NCI-H1417 treated with DMSO at 0.1 percent for 48 hours (cell line): ENCODE measurements around the gene APOL3.
"Not testable (repeated sequence)": the region's sequence is repeated elsewhere in the genome, so short reads cannot be mapped to it uniquely, and the experiment has no call there.

Source experiments
- DNase-seq: peaks from one replicate; lab custom pipeline; 2025; lab: John Stamatoyannopoulos, UW

The APOL3 gene

DNA sequence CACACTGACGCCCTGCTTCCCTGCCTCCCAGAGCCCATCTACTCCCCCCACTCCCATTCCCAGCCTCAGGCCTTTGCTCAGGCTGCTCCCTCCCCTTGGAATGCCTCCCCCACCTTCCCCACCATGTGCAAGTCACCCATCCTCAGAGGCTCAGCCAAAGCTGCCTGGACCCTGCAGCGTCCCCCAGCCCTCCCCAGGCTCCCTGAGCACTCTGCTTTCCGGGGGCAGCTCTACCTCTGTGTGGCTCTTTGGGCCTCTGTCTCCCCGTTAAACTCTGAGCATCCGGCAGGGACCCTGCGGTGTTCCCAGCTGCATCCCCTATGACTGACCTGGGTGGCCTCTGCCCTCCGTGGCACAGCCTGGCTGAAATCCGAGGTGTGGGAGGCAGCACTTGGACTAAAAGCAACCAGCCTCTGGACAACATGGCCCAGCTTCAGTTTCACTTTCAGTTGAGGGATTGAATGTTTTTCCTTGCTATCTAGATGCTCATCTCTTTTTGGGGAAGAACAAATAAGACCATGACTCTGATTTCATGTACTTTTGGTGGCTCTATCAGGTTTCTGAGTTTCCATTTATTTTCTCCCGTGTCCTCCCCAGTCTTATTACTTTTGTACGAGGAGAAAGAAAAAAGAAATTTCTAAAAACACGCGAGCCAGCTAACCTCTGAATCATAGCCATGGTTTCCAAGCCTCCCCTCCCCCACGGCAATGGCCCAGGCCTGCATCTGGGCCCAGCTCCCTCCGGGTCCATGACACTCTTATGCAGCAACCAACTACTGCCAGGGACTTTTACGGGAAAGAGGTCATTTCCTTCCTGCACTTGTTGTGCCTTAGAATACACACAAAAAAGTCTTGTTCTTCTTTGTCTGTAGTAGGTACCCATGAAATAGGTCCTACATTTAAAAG, 3.8 kb downstream of the APOL3 start:
- DNase-seq, result no peak

DNA sequence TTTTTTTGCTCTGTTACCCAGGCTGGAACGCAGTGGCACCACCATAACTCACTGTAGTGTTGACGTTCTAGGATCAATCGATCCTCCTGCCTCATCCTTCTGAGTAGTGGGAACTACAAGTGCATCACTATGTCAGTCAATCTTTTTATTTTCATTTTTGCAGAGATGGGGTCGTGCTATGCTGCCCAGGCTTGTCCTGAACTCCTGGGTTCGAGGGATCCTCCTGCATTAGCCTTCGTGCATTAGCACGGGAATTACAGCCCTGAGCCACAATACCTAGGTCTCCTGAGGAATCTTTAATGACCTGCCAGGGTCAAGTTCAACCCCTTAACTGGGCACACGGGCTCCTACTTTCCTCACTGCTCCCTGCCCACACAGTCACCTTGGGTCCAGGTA, 4.4 kb downstream of the APOL3 start:
- DNase-seq, result no peak

- DNase-seq, result no peak
These were observed 4.9 kb downstream of the APOL3 start for GRCh38 chr22:36155702-36156101.

- no peak for DNase-seq
These were observed 6.1 kb downstream of the APOL3 start for GRCh38 chr22:36154423-36154945.

- no peak for DNase-seq
These were observed 6.8 kb downstream of the APOL3 start for GRCh38 chr22:36153501-36154422.

GRCh38 chr22:36152821-36153220, 7.7 kb downstream of the APOL3 start:
- not testable (repeated sequence) for DNase-seq

- no peak for DNase-seq
These were observed 8.5 kb downstream of the APOL3 start for GRCh38 chr22:36152088-36152487.

DNA sequence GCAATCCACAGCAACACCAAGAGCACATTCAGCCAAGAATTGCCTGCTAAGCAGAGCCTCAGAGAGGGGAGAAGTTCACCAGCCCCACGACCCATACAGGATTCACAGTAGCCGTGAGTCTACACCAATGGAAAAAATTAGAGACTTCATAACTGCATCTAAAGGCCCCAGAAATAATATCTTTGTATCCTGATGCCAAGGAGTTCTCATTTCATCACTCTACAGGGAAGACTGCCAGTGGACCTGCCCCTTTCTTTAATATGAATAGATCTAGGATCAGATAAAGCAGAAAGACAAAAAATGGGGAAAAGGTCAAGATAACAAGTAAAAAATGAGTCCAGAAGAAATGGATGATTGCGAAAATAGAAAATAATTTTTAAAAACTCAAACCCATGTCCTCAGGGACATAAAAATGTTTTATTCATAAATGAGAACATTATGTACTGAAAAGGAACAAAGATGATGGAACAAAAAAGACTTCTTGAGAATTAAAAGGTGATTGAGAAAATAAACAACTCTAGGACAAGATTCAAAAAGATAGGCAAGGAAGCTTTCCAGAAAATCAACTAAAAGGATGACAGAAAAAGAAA, 9.5 kb downstream of the APOL3 start:
- DNase-seq, result no peak

GRCh38 chr22:36149441-36149840, 11.1 kb downstream of the APOL3 start:
- DNase-seq, result no peak

- no peak for DNase-seq
These were observed 12.1 kb downstream of the APOL3 start for GRCh38 chr22:36148411-36148810.

GRCh38 chr22:36147196-36147791, 13.3 kb downstream of the APOL3 start:
- DNase-seq, result no peak

DNA sequence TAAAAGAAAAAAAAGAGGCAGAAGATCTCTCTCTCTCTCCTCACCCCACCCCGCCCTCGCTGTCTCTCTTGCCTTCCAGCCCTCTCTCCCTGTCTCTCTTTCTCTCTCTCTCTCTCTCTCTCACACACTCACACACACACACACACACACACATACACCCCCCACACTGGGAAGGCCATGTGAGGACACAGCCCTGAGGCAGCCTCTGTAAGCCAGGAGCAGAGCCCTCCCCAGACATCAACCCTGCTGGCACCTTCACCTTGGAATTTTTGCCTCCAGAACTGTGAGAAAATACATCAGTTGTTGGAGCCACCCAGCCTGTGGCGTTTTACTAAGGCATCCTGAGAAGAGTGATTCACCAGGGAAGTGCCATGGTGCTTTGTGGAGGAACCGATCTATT, 14.7 kb downstream of the APOL3 start:
- DNase-seq, result no peak

DNA sequence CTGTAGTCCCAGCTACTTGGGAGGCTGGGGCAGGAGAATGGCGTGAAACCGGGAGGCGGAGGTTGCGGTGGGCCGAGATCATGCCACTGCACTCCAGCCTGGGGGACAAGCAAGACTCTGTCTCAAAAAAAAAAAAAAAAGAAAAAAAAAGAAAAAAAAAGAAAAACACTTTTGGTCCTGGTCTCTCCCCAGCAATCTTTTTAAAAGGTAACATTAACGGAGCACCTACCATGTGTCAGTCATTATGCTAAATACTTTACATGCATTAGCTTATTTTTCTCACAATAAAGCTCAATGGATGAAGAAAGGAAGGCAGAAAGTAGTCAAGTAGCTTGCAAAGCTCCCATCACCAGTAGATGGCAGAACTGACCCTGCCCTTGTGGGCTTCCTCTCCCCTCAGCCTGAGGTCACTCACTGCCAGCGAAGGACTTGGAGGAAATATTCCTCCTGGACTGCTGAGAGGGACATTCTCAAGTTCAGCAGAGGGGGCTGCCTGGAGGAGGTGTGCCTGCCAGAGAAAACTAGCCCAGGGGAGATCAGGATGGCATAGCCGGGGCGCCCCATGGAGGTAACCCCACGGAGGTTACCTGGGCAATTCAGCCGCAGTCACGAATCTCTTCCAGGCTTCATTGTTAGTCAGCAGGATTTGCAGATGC, 15.5 kb downstream of the APOL3 start:
- DNase-seq, result no peak

DNA sequence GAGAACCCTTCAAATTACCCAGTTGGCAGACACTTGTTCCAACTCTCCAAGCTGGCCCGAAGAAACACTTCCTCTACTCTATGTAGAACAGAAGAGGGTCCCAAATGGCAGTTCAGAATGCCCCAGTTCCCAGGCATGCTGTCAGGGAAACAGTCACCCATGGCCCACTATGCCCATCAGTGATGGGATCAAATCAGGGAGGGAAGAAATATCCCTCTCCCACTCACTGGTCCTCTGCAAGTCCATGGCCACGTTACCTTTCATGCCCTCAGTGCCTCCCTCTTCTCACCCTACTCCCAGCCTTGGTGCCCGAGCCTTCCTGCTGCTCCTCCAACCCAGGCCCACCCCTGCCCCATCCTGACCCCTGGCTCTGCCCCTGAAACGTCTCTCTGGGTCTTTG, 16.6 kb downstream of the APOL3 start:
- DNase-seq, result no peak

DNA sequence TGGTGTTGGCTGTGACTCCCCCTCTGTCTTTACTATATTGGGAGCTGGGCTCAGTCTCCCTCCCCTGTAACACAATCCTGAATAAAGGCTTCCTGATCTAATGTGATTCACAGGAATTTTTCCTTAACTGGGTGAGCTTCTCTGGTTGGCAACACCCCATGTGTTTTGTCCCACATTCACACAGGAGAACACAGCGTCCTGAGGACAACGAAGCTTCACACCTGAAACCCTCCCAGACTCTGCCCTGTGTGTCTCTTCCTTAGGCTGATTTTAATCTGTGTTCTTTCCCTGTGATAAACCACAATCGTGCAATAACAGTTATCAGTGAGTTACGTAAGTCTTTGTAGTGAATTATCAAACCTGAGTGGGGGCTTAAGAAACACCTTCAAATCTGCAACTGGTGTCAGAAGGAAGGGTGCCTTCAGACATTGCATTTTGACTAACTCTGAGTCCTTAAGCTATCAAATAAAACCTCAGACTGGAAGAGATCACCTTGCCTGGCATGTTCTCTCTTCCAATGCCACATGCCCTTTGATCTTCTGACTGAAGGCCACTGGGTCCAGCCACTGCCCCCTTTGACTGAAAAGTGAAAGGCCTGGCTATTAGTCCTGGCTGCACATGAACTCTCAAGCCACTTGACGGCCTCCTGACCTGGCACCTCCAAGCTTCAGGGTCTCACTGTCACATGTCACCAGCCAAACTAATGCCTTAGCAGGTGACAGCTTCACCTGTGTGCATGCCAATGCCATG, 17.3 kb downstream of the APOL3 start:
- DNase-seq, result no peak

GRCh38 chr22:36141481-36141880, 19.1 kb downstream of the APOL3 start:
- DNase-seq, result no peak

DNA sequence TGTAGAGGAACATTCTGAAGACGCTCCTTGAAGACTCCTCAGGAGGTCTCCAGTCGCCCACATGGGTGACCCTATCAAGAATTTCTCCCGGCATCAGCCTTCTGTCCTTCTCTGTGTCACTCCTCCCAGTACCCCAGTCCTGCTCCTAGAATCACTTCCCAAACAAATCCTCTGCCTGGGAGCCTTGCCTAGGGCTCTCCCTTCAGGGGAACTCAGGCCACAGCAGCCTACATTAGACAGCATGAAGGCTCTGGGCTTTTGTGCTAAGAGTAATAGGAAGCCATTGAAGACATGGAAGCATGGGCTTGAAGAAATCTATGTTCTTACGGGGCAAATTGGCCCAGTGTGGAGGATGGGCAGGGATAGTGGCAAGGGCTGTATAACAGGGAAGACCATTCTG, 21.8 kb downstream of the APOL3 start:
- DNase-seq, result not testable (repeated sequence)

DNA sequence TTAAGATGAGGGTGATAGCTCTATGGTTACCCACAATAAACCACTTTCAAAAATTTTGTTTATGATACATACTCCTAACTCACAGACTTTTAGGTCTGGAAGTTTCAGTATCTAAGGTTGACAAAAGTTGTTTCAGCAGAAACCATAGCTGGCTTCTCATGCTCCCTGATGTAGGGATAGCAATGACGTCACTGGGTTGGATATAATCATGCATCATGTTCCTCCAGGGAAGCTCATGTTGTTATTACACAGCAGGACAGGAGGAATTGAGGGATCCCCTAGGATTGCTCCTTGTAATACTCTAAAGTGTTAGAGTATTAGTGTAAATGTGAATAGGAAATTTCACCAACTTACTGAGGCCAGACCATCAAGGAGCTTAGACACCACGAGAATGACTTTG, 23.6 kb downstream of the APOL3 start:
- DNase-seq, result no peak

- DNase-seq, result no peak
These were observed 24.1 kb downstream of the APOL3 start for GRCh38 chr22:36136475-36136874.

GRCh38 chr22:36135306-36135980, 25.1 kb downstream of the APOL3 start:
- no peak for DNase-seq
